ENCODE data around the gene PRTG.
"Not testable (repeated sequence)": the region's sequence is repeated elsewhere in the genome, so short reads cannot be mapped to it uniquely, and the experiment has no call there.

Gene PRTG

DNA sequence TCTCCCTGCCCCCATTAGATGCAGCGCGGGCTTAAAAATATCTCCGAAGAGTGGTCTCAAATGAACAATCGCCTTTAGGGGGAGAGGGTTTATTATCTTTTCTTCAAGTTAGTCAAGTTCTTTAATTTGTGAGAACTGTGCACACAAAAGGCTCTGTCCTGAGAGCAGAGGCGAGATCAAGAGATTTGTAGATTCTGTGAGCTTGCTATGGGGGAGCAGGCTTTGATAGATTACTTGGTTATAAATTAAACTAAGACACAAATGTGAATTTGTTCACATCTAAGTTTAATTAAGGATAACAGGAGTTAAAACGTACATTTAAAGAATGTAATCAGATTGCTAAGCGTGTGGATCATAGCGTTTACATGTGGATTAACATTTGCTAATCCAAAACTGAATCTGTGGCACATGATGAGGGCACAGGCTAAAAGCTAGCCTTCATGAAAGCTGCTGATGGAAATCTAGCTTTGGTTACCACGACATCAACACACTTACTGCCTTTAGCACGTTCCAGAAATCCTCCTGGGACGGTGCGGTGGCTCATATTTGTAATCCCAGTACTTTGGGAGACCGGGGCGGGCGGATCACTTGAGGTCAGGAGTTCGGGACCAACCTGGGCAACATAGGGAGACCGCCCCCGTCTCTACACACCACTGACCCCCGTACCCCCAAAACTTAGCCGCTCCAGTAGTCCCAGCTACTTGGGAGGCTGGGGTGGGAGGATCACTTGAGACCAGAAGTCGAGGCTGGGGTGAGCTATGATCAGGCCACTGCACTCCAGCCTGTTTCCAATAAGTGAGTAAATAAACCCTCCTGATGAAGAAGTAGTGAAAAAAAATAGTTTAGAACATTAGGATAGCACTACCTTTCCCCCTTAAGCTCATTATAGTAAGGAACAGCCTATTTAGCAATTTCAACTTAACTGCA, 1.0 kb upstream of the PRTG start:
- DNase-seq = no peak

DNA sequence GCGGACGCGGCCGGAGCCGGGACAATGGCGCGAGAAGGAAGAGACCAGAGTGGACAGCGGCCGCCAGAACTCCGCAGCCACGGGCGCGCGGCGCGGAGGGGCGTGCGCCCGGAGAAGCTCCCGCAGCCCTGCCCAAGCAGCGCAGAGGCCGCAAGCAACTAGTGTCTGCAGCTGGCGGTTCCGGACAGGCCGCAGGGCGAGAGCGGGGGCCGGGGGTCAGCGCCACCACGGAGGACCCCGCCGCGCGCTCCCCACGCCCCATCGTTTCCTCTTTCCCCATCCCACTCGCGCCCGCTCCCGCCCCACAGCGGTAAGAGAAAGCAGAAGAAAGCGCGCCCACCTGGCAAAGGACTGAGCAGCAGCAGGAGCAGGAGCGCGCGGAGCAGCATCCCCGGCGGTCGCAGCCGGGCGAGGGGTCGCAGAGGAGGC, 440 bp downstream of the PRTG start:
- no peak for DNase-seq

DNA sequence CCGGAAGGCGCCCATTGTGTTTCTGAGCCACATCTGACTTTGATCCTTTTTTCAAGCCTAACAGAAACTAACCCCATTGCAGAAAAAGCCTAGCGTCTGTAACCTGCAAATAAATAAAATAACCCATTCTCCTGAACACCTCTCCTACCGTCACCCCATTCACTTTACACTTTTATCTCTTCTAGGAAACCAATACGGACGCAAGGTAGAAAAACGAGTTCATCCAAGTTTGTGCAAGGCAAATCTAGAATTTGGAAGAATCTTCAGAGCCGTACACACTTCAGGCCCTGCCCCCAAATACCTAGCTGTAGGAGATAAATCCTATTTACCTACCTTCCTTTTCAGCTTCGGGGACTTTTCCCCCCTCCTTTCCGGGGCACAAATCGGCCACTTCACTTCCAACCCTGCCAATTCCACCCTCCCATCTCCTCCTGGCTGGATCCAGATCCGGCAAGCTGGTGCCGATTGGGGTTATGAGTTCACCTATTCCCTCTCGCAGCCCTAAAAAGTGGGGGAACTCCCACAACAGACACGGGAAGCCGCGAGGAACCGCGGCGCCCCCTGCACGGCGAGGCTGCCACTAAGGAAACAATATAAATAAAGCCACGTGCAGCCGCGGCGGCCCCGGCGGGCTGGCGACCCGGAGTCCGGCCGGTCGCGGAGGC, 987 bp downstream of the PRTG start:
- no peak for DNase-seq

DNA sequence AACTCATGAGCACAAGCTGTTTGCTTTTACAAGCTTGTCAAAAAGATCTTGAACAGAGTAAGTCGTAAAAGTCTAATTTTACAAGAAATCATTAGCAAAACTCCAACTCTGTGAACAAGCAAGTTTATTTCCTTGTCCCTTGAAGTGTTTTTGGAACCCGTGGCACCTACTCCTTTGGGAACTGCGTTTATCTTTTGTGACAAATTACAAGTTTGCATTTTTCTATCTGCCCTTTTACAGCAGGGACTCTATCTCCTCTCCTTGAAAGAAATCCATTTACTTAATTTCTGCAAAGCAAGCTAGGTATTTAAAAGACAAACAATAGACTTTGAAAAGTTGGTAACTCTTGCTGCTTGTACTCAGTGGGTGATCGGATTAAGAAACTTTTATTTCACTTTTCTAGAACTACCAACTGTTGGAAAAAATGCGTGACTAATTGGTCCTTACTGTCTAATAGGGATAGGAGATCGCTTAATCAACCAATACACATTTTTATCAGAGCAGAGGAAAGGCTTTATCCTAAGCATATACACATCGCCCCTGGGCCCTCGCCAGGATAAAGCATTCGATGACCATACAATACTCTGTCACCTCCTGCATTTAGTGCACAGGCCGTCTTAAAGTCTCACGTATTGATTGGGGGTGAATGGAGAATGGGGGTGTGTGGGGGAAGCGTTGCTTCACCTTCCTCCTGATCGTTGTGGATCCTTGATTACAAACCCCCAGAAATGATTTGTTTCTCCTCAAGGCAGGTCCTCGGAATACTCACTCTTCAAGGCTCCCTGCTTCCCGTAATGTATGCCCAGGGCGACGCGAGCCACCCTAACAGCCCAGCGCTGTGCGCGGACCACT, 1.7 kb downstream of the PRTG start:
- no peak for DNase-seq

DNA sequence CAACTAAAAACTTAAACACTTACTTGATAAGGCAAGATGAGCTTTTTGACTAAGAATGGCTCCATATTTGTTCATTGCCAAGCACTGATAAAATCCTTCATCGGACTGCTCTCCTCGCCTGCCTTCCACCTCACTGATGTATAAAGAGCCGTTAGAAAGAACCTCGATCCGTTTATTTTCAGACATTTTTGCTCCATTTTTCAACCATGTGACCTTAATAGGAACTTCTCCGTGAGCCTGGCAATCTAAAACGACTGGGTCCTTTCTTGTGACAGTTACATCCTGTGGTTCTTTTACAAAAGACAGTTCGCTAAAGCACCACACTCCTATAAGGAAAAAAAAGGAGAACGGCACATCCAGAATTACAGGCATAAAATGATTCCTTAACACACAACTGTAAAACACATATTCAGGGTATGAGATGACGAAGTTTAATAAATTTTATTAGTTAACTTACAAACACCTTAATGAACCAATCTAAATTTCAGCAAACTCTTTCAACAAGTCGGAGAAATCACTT, 2.5 kb downstream of the PRTG start:
- no peak for DNase-seq

DNA sequence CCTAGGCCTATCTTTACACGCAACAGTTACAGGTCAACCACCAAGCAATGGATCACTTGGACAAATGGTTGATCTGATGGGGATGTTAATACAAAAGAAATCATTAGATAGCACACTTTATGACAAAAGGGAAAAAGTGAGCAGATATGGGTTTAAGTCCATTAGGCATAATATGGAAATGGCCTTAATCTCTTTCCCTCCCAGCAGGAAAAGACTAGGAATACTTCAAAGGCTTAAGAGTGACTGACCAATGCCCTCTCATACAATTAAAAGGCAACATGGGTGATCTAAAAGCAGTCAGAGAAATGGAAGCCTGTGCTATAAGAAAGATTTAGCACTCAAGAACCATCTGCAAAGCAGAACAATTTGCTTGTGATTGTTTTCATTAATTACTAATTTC, 3.3 kb downstream of the PRTG start:
- DNase-seq = no peak

DNA sequence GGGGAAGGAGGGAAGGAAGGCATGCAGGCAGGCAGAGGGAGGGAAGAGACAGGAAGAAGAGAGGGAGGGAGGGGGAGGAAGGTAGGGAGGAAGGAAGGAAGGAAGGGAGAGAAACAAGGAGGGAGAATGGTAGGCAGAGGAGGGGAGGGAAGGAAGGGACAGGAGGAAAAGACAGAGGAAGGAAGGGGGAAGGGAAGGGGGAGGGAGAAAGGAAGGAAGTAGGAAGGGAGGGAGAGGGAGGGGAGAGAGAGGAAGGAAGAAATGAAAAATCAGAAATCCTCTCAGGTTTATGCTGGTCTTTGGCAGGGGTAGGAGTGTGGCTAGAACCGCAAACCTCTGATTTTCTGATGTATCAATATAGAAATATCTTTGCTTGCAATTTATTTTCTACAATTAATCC, 4.2 kb downstream of the PRTG start:
- no peak for DNase-seq

DNA sequence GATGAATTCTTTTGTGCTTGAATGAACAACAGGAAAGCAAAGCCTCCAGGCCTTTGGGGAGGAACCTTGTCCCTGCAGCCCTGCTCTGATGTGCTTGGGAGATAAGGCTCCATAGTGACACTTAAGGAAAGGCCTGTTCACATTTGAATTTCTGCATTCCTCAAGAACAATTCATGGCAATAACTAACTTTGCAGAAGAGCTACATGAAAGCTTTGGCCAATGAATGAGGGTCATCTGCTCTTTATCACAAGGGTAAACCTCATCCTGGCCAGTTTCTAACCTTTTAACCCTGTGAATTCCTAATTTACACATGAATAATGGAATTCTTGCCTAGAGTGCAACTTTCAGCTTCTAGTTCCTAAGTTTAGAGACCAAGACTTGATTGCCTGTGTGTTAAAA, 5.6 kb downstream of the PRTG start:
- DNase-seq = no peak

DNA sequence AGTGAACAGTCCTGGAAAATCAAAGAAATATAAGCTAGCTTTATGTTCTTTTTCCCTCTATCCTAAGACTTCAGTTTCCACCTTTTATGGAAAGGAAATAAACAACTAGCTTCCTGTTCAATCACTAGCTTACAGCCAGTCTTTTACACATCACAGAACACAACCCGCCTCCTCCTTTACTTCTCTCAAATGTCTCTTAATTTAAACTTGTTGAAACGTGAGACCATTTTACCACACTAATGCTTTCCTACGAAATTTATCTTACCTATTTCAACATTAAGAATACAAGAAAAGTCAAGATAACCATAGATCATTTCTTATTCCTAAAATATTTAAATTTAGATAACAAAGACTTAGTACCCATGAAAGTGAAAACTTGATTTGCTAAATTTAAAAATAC, 6.2 kb downstream of the PRTG start:
- no peak for DNase-seq

DNA sequence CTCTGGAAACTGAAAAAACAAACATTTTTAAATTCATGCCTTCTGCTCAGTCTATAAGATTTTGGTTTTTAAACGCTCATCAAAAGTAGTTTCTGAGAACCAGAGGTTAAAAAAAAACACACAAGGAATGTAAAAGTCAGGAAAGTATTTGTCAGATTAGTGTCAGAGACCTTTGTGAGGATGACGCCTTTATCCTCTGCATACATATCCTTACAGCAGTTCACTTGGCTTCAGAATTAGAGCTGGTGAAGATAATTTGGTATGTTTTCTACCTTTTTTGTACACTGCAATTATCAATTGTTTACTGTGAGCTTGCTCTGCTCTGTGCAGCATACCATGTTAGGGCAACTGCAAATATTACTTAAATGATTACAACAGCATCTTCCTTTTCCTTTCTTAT, 8.3 kb downstream of the PRTG start:
- DNase-seq = no peak

DNA sequence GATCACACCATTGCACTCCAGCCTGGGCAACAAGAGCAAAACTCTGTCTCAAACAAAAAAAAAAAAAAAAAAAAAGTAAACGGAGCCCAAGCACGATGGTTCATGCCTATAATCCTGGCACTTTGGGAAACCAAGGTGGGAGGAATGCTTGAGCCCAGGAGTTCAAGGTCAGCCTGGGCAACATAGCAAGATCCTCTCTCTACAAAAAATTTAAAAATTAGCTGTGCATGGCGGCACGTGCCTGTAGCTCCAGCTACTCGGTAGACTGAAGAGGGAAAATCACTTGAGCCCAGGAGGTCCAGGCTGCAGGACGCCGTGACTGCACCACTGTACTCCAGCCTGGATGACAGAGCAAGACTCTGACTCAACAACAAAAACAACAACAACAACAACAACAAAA, 9.5 kb downstream of the PRTG start:
- not testable (repeated sequence) for DNase-seq

DNA sequence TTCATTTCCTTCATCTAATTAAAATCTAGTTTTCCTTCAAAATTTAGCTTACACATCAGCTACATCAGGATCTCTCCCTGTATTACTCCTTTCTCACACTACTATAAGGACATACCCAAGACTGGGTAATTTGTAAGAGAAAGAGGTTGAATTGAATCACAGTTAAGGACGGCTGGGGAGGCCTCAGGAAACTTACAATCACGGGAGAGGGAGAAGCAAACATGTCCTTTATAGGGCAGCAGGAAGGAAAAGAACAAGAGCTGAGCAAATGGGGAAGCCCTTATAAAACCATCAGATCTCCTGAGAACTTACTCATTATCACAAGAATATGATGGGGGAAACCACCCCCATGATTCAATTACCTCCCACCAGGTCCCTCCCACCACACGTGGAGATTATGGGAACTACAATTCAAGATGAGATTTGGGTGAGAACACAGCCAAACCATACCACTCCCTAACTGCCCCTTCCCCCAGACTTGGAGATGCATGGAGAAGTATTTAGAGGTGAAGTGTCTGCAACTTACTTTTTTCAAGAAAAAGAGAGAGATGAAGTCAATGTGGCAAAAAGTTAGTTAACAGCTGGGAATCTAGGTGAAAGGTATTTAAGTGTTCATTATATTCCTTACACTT, 21.3 kb downstream of the PRTG start:
- no peak for DNase-seq

DNA sequence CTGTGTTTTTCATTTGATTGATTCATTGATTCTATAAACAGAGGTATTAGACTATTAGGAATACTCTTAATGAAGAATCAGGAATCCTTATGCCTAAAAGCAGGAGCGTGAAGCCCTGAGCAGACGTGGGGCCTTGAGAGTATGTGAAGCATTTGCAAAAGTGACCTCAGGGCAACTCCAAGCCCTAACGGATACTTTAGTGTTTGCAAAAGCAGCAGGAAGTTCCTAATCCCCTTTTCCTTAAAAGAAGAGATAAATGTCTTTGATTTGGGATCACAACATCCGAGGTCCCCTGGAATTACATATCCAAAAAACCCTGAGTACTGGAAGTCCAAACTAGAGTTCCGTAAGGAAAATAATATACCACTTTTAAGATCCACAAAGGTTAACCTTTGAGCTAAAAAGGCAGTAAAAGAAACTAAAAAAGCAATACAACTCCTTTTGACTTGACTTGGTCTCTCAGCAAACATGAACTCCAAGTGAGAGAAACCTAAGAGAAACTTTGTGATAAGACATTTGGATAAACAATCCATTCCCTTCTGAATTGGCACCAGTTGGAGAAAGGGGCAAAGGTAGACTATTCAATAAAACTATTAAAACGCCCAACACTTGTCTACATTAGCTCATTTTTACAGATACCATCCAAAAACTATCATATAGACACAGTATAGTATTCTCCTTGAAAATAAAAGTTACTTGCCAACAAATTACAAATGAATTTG, 27.4 kb downstream of the PRTG start:
- no peak for DNase-seq

DNA sequence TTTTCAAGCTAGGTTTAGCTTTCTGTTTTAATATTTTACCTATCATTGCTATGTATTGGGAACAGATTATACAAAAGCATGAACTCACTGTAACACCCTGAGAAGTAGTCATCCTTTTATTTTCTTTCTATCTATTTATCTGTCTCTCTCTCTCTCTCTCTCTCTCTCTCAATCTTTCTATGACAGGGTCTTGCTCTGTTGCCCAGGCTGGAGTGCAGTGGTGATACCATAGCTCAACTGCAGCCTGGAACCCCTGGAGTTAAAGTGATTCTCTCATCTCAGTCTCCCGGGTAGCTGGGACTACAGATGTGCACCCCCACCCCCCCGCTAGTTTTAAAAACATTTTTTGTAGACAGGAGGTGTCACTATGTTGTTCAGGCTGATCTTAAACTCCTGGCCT, 28.9 kb downstream of the PRTG start:
- no peak for DNase-seq

DNA sequence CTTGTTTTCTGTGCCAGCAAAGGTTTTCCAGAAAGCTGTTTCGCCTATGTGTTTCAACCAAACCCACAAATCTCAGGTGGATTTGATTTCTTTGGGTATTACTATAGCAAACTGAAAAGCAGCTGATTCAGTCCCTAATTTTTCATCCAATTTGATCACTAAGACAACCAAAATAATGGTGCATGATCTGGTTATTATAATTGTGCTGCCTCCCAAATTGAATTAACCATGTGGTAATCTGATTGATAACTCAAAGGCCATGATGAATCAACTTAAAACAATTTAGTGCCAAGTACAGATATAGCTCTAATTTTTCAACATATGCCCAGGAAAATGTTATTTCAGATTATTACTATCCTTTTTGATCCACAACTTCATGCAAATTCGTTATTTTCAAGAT, 30.6 kb downstream of the PRTG start:
- DNase-seq = no peak

DNA sequence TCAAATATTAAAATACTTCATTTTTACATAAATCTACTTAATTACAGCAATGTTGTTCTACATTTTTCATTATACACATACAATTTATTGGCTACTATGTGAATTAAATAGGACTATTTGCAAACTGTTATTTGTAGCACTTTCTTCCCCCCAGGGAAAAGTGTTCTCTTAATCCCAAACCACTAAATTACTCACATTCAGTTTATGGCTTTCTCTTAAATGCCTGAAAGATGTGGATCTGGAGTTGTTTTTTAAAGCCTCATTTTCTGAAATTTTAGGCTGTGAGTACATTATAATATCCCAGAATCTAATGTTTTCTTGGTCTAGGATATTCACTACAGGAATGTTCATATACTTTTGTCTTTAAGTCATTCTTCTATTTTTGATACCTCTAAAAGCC, 32.7 kb downstream of the PRTG start:
- no peak for DNase-seq

DNA sequence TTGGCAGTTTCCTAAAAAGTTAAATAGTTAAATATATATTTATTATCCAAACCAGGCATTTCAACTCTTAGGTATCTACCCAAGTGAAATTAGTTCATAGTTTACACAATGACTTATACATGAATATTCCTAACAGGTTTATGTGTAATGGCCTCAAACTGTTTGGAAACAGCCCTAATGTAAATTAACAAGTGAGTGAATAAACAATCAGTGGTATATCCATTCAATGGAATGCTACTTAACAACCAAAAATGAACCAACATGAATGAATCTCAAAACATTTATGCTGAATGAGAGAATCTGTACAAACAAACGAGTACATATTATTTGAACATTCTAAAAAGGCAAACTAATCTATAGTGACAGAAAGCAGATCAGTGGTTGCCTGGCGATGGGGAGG, 33.5 kb downstream of the PRTG start:
- no peak for DNase-seq

DNA sequence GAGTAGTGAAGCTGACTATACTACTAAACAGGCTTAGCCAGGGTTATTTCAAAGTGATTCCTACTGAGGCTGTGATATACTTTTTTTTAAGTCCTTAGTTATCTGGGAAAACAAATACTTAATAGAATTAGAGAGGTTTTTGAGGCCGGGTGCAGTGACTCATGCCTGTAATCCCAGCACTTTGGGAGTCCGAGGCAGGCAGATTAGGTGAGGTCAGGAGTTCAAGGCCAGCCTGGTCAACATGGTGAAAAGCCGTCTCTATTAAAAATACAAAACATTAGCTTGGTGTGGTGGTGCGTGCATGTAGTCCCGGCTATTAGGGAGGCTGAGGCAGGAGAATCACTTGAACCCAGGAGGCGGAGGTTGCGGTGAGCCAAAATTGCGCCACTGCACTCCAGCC, 34.2 kb downstream of the PRTG start:
- DNase-seq = no peak

DNA sequence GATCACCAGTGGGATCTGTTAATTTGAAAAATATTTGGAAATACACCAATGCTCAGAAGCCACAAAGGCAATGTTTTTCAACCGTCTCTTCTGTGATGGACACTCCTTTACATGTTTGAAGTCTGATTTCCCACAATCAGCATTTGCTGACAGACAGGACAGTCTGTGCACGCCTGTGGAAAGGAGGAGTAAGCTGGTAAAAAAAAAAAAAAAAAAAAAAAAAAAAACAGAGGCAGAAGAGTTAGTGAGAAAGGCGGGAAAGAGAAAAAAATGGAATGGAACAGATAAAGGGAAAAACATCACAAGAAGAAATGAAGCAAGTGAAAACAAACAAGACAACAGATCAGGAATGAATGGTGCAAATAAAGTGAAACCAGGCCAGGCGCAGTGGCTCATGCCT, 35.0 kb downstream of the PRTG start:
- DNase-seq = no peak

DNA sequence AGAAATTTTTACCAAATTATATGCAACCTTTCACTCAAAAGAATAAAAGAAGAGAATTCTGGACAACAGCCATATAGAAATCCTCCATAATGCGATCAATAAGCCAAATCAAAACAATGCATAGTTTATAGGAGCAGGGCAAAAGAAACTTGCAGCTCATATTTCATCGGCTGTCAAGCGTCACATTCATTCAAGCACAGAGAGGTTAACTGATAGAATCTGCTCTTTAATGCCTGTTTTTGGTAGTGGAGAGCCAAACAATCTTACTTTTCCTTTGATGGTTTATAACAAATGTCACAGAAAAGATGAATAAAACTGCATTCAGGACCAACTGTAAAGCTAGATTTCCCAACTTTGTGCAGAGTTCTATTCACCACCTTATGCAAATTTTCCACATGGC, 35.4 kb downstream of the PRTG start:
- DNase-seq = no peak

DNA sequence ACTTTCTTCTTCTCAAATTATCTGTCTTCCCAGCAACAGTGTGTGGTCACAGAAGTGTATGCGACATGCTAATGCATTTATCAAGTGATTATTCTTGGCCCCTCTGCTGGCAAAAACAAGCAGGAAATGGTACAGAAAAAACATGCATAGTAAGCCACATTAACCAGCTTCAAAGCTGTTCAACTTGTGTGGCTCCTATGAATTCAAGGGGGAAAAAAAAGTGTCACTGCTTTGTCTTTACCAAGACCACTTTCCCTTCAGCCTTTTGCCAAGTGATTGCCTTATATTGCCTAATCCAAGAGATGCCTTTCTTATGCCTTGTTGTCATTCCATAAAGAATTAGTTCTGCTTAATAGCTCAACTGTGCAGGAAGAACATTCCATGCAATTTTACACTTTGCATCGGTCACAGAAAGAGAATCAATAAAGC, 39.1 kb downstream of the PRTG start:
- DNase-seq = no peak

DNA sequence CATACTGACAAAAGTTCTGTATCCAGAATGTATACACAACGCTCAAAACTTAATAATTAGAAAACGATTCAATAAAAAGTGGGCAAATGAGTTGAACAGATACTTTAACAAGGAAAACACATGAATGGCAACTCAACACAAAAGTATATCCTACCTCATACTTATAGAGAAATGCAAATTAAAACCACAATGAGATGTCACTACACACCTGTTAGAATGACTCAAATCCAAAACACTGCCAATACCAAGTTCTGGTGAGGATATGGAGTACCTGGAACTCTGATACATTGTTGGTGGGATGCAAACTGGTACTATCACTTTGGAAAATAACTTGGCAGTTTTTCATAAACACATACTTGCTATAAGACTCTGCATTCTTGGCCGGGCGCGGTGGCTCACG, 42.1 kb downstream of the PRTG start:
- no peak for DNase-seq

Data from DMS153 (cell line).